Activated CD8-positive, alpha-beta T cell treated with anti-CD3 and anti-CD28 coated beads for 36 hours (primary cell): ENCODE measurements around the gene ZBED2. TPM values are rescaled to one million over a fixed set of nuclear protein-coding genes. Genes with fewer than 3 reads are reported as not detected.
"Not testable (repeated sequence)": the region's sequence is repeated elsewhere in the genome, so short reads cannot be mapped to it uniquely, and the experiment has no call there.

Source experiments
- ATAC-seq: fragments of 200-7000 bp; cut with Tn5 transposase; one replicate; pipeline ENCODE4 v1.10.0; 2021; ENCODE audit warnings: mild to moderate bottlenecking, moderate library complexity
- CTCF ChIA-PET: fragments of 350-600 bp; sonication (Branson Sonifier 250); formaldehyde crosslinking; loops from one replicate; lab custom pipeline; 2021; ENCODE audit warnings: antibody characterized with exemption; lab: Charles Lee
- POLR2A ChIA-PET: fragments of 350-600 bp; sonication (Branson Sonifier 250); formaldehyde crosslinking; loops from one replicate; lab custom pipeline; 2021; ENCODE audit warnings: antibody characterized with exemption; lab: Charles Lee
- DNase-seq: peaks from one replicate; pipeline ENCODE4 v3.0.0-alpha.2; 2020
- H3K27ac Mint-ChIP-seq: one replicate; pipeline ENCODE4 v1.8.0; 2021; ENCODE audit warnings: mild to moderate bottlenecking, mixed read lengths
- H3K27me3 Mint-ChIP-seq: one replicate; pipeline ENCODE4 v1.8.0; 2021; ENCODE audit warnings: mixed read lengths
- H3K36me3 Mint-ChIP-seq: one replicate; pipeline ENCODE4 v1.8.0; 2021; ENCODE audit warnings: low read depth, mixed read lengths
- H3K4me1 Mint-ChIP-seq: one replicate; pipeline ENCODE4 v1.8.0; 2021; ENCODE audit warnings: low read depth, mixed read lengths
- H3K4me3 Mint-ChIP-seq: one replicate; pipeline ENCODE4 v1.8.0; 2021; ENCODE audit warnings: mild to moderate bottlenecking, moderate library complexity, mixed read lengths
- H3K9me3 Mint-ChIP-seq: one replicate; pipeline ENCODE4 v1.8.0; 2021; ENCODE audit warnings: mixed read lengths
- CTCF ChIP-seq: fragments of 200-600 bp; IDR thresholded peaks from one replicate; pipeline ENCODE4 v1.8.0; 2022; ENCODE audit warnings: antibody characterized with exemption, mild to moderate bottlenecking
- intact Hi-C: fragments of 100-400 bp; cut with micrococcal nuclease; formaldehyde crosslinking; loops from one replicate; pipeline ENCODE4 v1.10.0; 2022
- total RNA-seq, 2 experiments: library from RNA; stranded (reverse); gene quantifications; one replicate each; pipeline ENCODE4 v1.2.3, GENCODE V29; 2021

Gene ZBED2
- total RNA-seq, 2 experiments from 2014 or later = 226 to 235 TPM

- peaks cover 59% of the 10 kb centered on the region for H3K36me3 Mint-ChIP-seq
- no peak for TF ChIP-seq CTCF
- no peak for ATAC-seq
- peaks cover 90% of the 10 kb centered on the region for H3K4me1 Mint-ChIP-seq
- H3K4me3 Mint-ChIP-seq = peak overlapping the region; percentile 21
- peaks cover 2% of the 10 kb centered on the region for H3K9me3 Mint-ChIP-seq
- intact Hi-C loops = no loop called here
- ChIA-PET POLR2A (no interaction called here), CTCF (no interaction called here)
- no peaks in the 10 kb centered on the region for H3K27me3 Mint-ChIP-seq
- no peak for DNase-seq
- H3K27ac Mint-ChIP-seq = peak overlapping the region; percentile 77
Measured at GRCh38 chr3:111566844-111567243, 28.3 kb downstream of the ZBED2 start.

- H3K9me3 Mint-ChIP-seq, DNase-seq, H3K27ac Mint-ChIP-seq, intact Hi-C loops, CTCF ChIA-PET, ATAC-seq, POLR2A ChIA-PET, H3K4me3 Mint-ChIP-seq, H3K27me3 Mint-ChIP-seq: not testable (repeated sequence)
- Mint-ChIP-seq H3K4me1 (peaks cover 45% of the 10 kb centered on the region), H3K36me3 (peaks cover 21% of the 10 kb centered on the region)
Measured at GRCh38 chr3:111561902-111562301, 33.2 kb downstream of the ZBED2 start.

GRCh38 chr3:111548756-111549155 is 46.4 kb downstream of the ZBED2 start:
- no peak for ATAC-seq

GRCh38 chr3:111548092-111548491 is 47.1 kb downstream of the ZBED2 start:
- intact Hi-C loops = loop anchor here (2.0 to 10.0 kb wide), 5 partner anchors 34 to 1743 kb away; partner anchors contain the start of gene ZBED2
- TF ChIP-seq CTCF = no peak

More at GRCh38 chr3:111548756-111549155, 46.4 kb downstream of the ZBED2 start:
- DNase-seq = no peak
- TF ChIP-seq CTCF = no peak
- POLR2A ChIA-PET = interaction anchor here (0.8 to 4.1 kb wide), 7 partner anchors 30 to 68 kb away, joined by 3 to 24 read pairs (median 11); partner anchors contain the start of gene ZBED2
- CTCF ChIA-PET = interaction anchor here (0.9 to 7.2 kb wide), 6 partner anchors 9 to 234 kb away, joined by 3 to 54 read pairs (median 6); no protein-coding TSS in a partner anchor
- Mint-ChIP-seq H3K27ac (no peak overlapping the region), H3K4me3 (no peak overlapping the region), H3K36me3 (peaks cover 38% of the 10 kb centered on the region), H3K4me1 (peaks cover 41% of the 10 kb centered on the region), H3K27me3 (no peaks in the 10 kb centered on the region), H3K9me3 (no peaks in the 10 kb centered on the region)
- intact Hi-C loops = loop anchor here (2.0 to 10.0 kb wide), 5 partner anchors 34 to 1744 kb away; partner anchors contain the start of gene ZBED2

GRCh38 chr3:111547631-111548030 is 47.5 kb downstream of the ZBED2 start:
- H3K27me3 Mint-ChIP-seq = no peaks in the 10 kb centered on the region
- TF ChIP-seq CTCF = no peak
- DNase-seq = peak; percentile 80
- H3K27ac Mint-ChIP-seq = no peak overlapping the region
- H3K36me3 Mint-ChIP-seq = peaks cover 44% of the 10 kb centered on the region
- ChIA-PET POLR2A (interaction anchor here (0.8 to 4.1 kb wide), 10 partner anchors 17 to 435 kb away, joined by 3 to 24 read pairs (median 9); partner anchors contain the start of genes ABHD10 and ZBED2), CTCF (interaction anchor here (0.9 to 7.2 kb wide), 11 partner anchors 8 to 233 kb away, joined by 3 to 54 read pairs (median 4); no protein-coding TSS in a partner anchor)
- no peak overlapping the region for H3K4me3 Mint-ChIP-seq
- intact Hi-C loops = loop anchor here (2.0 to 10.0 kb wide), 6 partner anchors 35 to 1743 kb away; partner anchors contain the start of gene ZBED2
- peaks cover 41% of the 10 kb centered on the region for H3K4me1 Mint-ChIP-seq
- ATAC-seq = peak; percentile 66
- H3K9me3 Mint-ChIP-seq = no peaks in the 10 kb centered on the region

More at GRCh38 chr3:111548092-111548491, 47.1 kb downstream of the ZBED2 start:
- CTCF ChIA-PET = interaction anchor here (0.9 to 7.2 kb wide), 10 partner anchors 9 to 233 kb away, joined by 3 to 54 read pairs (median 4); no protein-coding TSS in a partner anchor
- Mint-ChIP-seq H3K27ac (no peak overlapping the region), H3K9me3 (no peaks in the 10 kb centered on the region), H3K4me1 (peaks cover 41% of the 10 kb centered on the region), H3K4me3 (no peak overlapping the region), H3K27me3 (no peaks in the 10 kb centered on the region), H3K36me3 (peaks cover 41% of the 10 kb centered on the region)
- ATAC-seq = peak; percentile 48
- no peak for DNase-seq
- POLR2A ChIA-PET = interaction anchor here (0.9 to 4.1 kb wide), 8 partner anchors 16 to 431 kb away, joined by 3 to 24 read pairs (median 9); partner anchors contain the start of genes ABHD10 and ZBED2
